HCT116 (cell line): ENCODE results near the gene SHTN1. TPM values are rescaled to one million over a fixed set of nuclear protein-coding genes. Genes with fewer than 3 reads are reported as not detected.
A peak's percentile ranks its signal among the peaks of the same experiment; 100 is the strongest.

ENCODE experiments used
- ATAC-seq: fragments of 200-7000 bp; cut with Tn5 transposase; 2 replicates; pipeline ENCODE4 v1.9.1; 2020; ENCODE audit warnings: mild to moderate bottlenecking, moderate library complexity
- BruUV-seq: library from RNA; stranded (reverse); fragments of 400-500 nt; replicated peaks from 2 replicates; lab custom pipeline; 2021; lab: Mats Ljungman, UMichigan
- CTCF ChIA-PET: fragments of 300-600 bp; sonication (Branson Sonifier 250); formaldehyde crosslinking; loops from one replicate; lab custom pipeline; 2021; ENCODE audit warnings: antibody characterized with exemption; lab: Charles Lee
- POLR2A ChIA-PET: fragments of 300-600, 350-600 bp; sonication (Branson Sonifier 250); formaldehyde crosslinking; loops from one replicate; lab custom pipeline; 2021; ENCODE audit warnings: antibody characterized with exemption; lab: Charles Lee
- RAD21 ChIA-PET, 2 experiments: fragments of 300-600 bp; sonication (Branson Sonifier 250); formaldehyde crosslinking; loops; one replicate each; lab custom pipeline; 2023; ENCODE audit warnings: low total read pairs in 2 of 2; ENCODE audit not compliant: uncharacterized antibody in 2 of 2, unreplicated experiment in 2 of 2, low non-redundant PET in 1 of 2; lab: Charles Lee
- DNase-seq: peaks from one replicate; pipeline ENCODE4 v3.0.0-alpha.2; 2010; ENCODE audit warnings: low read depth, low spot score
- H2AFZ ChIP-seq: fragments of 200-600 bp; shearing (Covaris generic), sonication (generic); 2 replicates; pipeline ENCODE4 v1.6.1; 2017; ENCODE audit warnings: low read depth, mixed run types, mixed read lengths, antibody characterized with exemption, low read length; ENCODE audit not compliant: poor library complexity, severe bottlenecking
- H3K27ac ChIP-seq: 2 replicates; pipeline ENCODE4 v1.5.1; 2012; ENCODE audit warnings: low read depth, low read length
- H3K27me3 ChIP-seq: fragments of 200-600 bp; sonication (generic); 2 replicates; pipeline ENCODE4 v1.6.1; 2016; ENCODE audit warnings: mixed run types, low read length, mixed read lengths; ENCODE audit not compliant: insufficient read depth
- H3K36me3 ChIP-seq, 2 experiments: fragments of 200-500 bp in 1 of 2; fragments of 200-600 bp in 1 of 2; sonication (Bioruptor generic) in 1 of 2; sonication (generic) in 1 of 2; 2 replicates each; pipeline versions ENCODE4 v1.5.1 to v1.6.1; 2014 to 2016; ENCODE audit warnings: low read length in 2 of 2, inconsistent platforms in 1 of 2, mixed read lengths in 1 of 2, mixed run types in 1 of 2; ENCODE audit not compliant: insufficient read depth in 2 of 2, control insufficient read depth in 1 of 2
- H3K4me1 ChIP-seq, 2 experiments: fragments of 200-600 bp in 1 of 2; sonication (generic) in 1 of 2; 2 replicates each; pipeline versions ENCODE4 v1.5.1 to v1.6.1; 2012 to 2017; ENCODE audit warnings: low read length in 2 of 2, inconsistent platforms in 1 of 2, mild to moderate bottlenecking in 1 of 2, mixed read lengths in 1 of 2, mixed run types in 1 of 2, moderate library complexity in 1 of 2; ENCODE audit not compliant: insufficient read depth in 2 of 2, control insufficient read depth in 1 of 2
- H3K4me2 ChIP-seq: fragments of 200-600 bp; sonication (generic); 2 replicates; pipeline ENCODE4 v1.6.1; 2017; ENCODE audit warnings: mixed run types, low read length, mixed read lengths
- H3K4me3 ChIP-seq, 2 experiments: fragments of 200-600 bp in 1 of 2; sonication (generic) in 1 of 2; replicated peaks in 1 of 2; 2 replicates each; pipeline ENCODE4 v1.5.1; 2011 to 2016; ENCODE audit warnings: low read length in 2 of 2, control low read depth in 1 of 2, low read depth in 1 of 2, mild to moderate bottlenecking in 1 of 2, mixed read lengths in 1 of 2, mixed run types in 1 of 2
- H3K79me2 ChIP-seq: fragments of 200-600 bp; sonication (generic); 2 replicates; pipeline ENCODE4 v1.6.1; 2017; ENCODE audit warnings: mild to moderate bottlenecking, mixed run types, low read length, moderate library complexity, mixed read lengths; ENCODE audit not compliant: insufficient read depth
- H3K9ac ChIP-seq: fragments of 200-600 bp; sonication (generic); 2 replicates; pipeline ENCODE4 v1.6.1; 2016; ENCODE audit warnings: low read length, mixed read lengths
- H3K9me2 ChIP-seq: fragments of 200-600 bp; sonication (generic), shearing (Covaris generic); 2 replicates; pipeline ENCODE4 v1.6.1; 2017; ENCODE audit warnings: mixed run types, mild to moderate bottlenecking, moderate library complexity; ENCODE audit not compliant: insufficient read depth
- H3K9me3 ChIP-seq, 2 experiments: fragments of 200-500 bp in 1 of 2; fragments of 200-600 bp in 1 of 2; sonication (Bioruptor generic) in 1 of 2; sonication (generic) in 1 of 2; 2 replicates each; pipeline ENCODE4 v1.6.1; 2014 to 2017; ENCODE audit warnings: low read length in 2 of 2, mixed read lengths in 2 of 2, inconsistent platforms in 1 of 2, low read depth in 1 of 2, mild to moderate bottlenecking in 1 of 2, mixed run types in 1 of 2, moderate library complexity in 1 of 2; ENCODE audit not compliant: control insufficient read depth in 1 of 2, insufficient read depth in 1 of 2
- H4K20me1 ChIP-seq: fragments of 200-600 bp; sonication (generic), shearing (Covaris generic); 2 replicates; pipeline ENCODE4 v1.6.1; 2017; ENCODE audit warnings: mixed run types, mild to moderate bottlenecking, moderate library complexity; ENCODE audit not compliant: insufficient read depth
- CBX3 ChIP-seq: IDR thresholded peaks from 2 replicates; pipeline ENCODE4 v1.6.1; 2012; ENCODE audit warnings: low read depth
- CEBPB ChIP-seq: IDR thresholded peaks from 2 replicates; pipeline ENCODE4 v1.6.1; 2012; ENCODE audit warnings: low read depth
- EGR1 ChIP-seq: IDR thresholded peaks from 2 replicates; pipeline ENCODE4 v1.6.1; 2012; ENCODE audit warnings: low read depth
- FOSL1 ChIP-seq: IDR thresholded peaks from 2 replicates; pipeline ENCODE4 v1.6.1; 2012; ENCODE audit warnings: low read depth
- JUND ChIP-seq: IDR thresholded peaks from 2 replicates; pipeline ENCODE4 v1.6.1; 2012
- POLR2A ChIP-seq: IDR thresholded peaks from 2 replicates; pipeline ENCODE4 v1.7.0; 2011; ENCODE audit warnings: borderline replicate concordance; ENCODE audit not compliant: insufficient read depth, insufficient read length; ENCODE audit errors: extremely low read depth
- POLR2AphosphoS5 ChIP-seq: IDR thresholded peaks from 2 replicates; pipeline ENCODE4 v1.6.1; 2011; ENCODE audit warnings: mild to moderate bottlenecking, low read depth, low read length, moderate library complexity
- SIN3A ChIP-seq: IDR thresholded peaks from 2 replicates; pipeline ENCODE4 v1.6.1; 2012; ENCODE audit warnings: low read depth
- SP1 ChIP-seq: IDR thresholded peaks from 2 replicates; pipeline ENCODE4 v1.6.1; 2012; ENCODE audit warnings: low read depth
- SRF ChIP-seq: IDR thresholded peaks from 2 replicates; pipeline ENCODE4 v1.6.1; 2012; ENCODE audit warnings: low read depth
- TCF7L2 ChIP-seq: IDR thresholded peaks from 2 replicates; pipeline ENCODE4 v1.7.0; 2011; ENCODE audit warnings: borderline replicate concordance, inconsistent platforms; ENCODE audit not compliant: insufficient read depth, insufficient read length; ENCODE audit errors: extremely low read depth
- YY1 ChIP-seq: IDR thresholded peaks from 2 replicates; pipeline ENCODE4 v1.6.1; 2011; ENCODE audit warnings: low read length, low read depth, moderate library complexity, mild to moderate bottlenecking; ENCODE audit not compliant: insufficient replicate concordance; ENCODE audit errors: extremely low read depth
- ZFX ChIP-seq: fragments of 450-650 bp; IDR thresholded peaks from 2 replicates; pipeline ENCODE4 v1.6.1; 2017
- intact Hi-C: fragments of 100-400 bp; cut with micrococcal nuclease; formaldehyde crosslinking; loops from 2 replicates; pipeline ENCODE4 v1.10.0; 2022
- total RNA-seq: library from RNA; stranded (reverse); gene quantifications from one replicate; pipeline ENCODE4 v1.2.1, GENCODE V29; 2021; ENCODE audit not compliant: unreplicated experiment
- TF ChIP-seq, protein P1 (sequence below): IDR thresholded peaks from 2 replicates; pipeline ENCODE4 v1.6.1; 2012
- TF ChIP-seq, protein P2 (sequence below): IDR thresholded peaks from 2 replicates; pipeline ENCODE4 v1.6.1; 2011; ENCODE audit warnings: mild to moderate bottlenecking, low read length, moderate library complexity; ENCODE audit not compliant: insufficient replicate concordance; ENCODE audit errors: extremely low read depth

SHTN1 gene
- total RNA-seq, 1 experiment from 2014 or later: 64.0 TPM

DNA sequence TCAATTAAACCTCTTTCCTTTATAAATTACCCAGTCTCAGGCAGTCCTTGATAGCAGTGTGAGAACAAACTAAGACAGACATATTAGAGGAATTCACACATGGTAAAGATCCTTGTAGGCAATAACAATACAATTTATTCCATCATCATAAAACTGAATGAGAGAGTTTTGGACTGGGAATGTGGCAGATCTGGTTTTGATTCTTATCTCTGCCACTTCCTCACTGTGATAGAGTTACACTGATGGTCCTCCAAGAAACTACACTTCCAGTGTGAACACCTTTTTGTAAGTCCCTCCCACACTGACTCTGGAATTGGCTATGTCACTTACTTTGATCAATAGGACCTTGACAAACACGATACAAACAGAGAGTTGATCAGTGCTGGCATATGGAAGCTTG is 152.7 kb downstream of the SHTN1 start (continued):
- TF ChIP-seq CEBPB (no peak), SRF (no peak)

DNA sequence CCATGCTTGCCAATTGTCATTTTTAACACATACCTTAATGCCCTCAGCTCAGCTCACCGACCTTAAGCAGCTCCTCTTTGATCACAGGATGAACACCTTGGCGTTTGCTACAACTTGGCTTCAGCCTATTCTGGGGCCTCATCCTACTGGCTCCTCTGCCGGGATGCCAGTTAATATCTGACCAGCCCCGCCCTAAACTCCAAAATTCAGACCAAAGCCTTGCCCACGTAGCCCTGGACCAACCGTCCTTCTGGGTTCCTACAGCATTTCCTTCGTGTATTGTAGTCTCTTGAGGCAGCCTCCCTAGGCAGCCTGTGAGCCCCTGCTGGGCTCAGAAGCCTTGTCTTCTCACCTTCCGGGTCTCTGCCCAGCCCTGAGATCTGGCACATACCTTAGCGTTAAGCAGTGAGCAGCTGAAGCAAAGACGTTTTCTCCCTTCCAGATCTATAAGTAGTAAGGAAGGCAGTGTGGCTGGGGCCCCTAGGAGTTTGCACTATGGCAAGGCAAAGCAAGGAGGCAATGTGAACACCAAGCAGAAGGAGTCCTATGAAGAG is 154.9 kb downstream of the SHTN1 start:
- Histone ChIP-seq H3K9ac (peak overlapping the region; percentile 93), H3K4me1 (peaks cover 11 to 32% of the 10 kb centered on the region in 2 experiments), H3K9me2 (no peaks in the 10 kb centered on the region), H2AFZ (peak overlapping the region; percentile 3), H3K4me3 (peak overlapping the region; percentile 84 to 88), H4K20me1 (no peaks in the 10 kb centered on the region), H3K27ac (peak overlapping the region; percentile 59)
- ATAC-seq (no peak; the same call in 1 of the 2 replicates), DNase-seq (no peak)
- RAD21 ChIA-PET: interaction anchor here in 1 of 2 experiments (0.6 kb wide), 1 partner anchor 59 kb away, joined by 3 read pairs; no protein-coding TSS in a partner anchor
- intact Hi-C loops: no loop called here
- POLR2A ChIA-PET: interaction anchor here (1.4 kb wide), 1 partner anchor 11 kb away, joined by 3 read pairs; no protein-coding TSS in a partner anchor
- TSS peak; percentile 95 for BruUV-seq
- TF ChIP-seq POLR2A (peak; percentile 24), ZFX (peak; percentile 28), SP1 (no peak)
- TF ChIP-seq, all 23 proteins: peak for 2
- Histone ChIP-seq H3K79me2 (peaks cover 13% of the 10 kb centered on the region; the same call in 1 of the 2 replicates), H3K4me2 (peak overlapping the region; percentile 87), H3K27me3 (no peaks in the 10 kb centered on the region), H3K9me3 (no peaks in the 10 kb centered on the region), H3K36me3 (no peaks in the 10 kb centered on the region)
- CTCF ChIA-PET: no interaction called here

DNA sequence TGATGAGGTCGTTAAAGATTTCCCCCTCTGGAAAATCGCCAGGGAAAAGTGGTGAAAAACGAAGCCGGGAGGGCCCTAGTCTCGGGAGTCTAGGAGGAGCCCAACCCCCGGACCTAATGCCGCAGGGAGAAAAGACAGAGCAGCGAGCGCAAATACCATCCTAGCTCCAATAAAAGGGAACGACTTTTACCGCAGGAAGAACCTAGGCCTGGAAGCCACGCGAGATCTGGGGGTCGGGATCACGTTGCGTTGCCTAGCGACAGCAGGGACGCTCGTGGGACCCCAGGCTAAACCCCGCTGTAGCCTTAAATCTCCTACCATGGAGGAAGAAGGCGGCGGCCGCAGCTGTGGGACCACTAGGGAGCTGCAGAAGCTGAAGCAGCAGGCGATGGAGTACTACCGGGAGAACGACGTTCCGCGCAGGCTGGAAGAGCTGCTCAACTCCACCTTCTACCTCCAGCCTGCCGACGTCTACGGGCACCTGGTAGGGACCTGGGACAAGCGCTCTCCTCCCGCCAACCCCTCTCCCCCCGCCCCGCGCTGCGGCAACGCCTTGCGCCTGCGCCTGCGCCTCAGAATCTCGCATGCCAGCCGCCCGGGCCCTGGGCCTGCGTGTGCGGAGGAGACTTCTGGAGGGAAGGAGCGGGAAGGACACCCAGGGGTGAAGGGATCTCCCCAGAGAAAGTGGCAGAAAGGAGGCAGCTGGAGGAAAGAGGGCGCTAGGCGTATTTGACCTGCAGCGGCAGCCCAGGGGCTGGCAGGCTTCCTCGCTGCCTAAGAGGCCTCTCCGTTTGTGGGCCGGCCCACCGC is 155.5 kb downstream of the SHTN1 start, which contains the start of gene ENO4:
TSS of gene ENO4 (plus strand) at position 252 of the 810 bp plus-strand sequence. CDS start at position 320, 68 bp downstream.
- H3K27ac ChIP-seq: peak within 1 kb of the TSS; percentile 59
- TF ChIP-seq POLR2AphosphoS5 (peak; percentile 86), EGR1 (no peak), TCF7L2 (peak; percentile 26), FOSL1 (no peak), YY1 (peak; percentile 40), JUND (no peak), CBX3 (peak; percentile 68), POLR2A (peak; percentile 83), SIN3A (peak; percentile 96; the same call in 1 of the 2 replicates), ZFX (peak; percentile 96)
- TF ChIP-seq, protein P1, sequence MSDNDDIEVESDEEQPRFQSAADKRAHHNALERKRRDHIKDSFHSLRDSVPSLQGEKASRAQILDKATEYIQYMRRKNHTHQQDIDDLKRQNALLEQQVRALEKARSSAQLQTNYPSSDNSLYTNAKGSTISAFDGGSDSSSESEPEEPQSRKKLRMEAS: peak; percentile 90
- TF ChIP-seq, protein P2, sequence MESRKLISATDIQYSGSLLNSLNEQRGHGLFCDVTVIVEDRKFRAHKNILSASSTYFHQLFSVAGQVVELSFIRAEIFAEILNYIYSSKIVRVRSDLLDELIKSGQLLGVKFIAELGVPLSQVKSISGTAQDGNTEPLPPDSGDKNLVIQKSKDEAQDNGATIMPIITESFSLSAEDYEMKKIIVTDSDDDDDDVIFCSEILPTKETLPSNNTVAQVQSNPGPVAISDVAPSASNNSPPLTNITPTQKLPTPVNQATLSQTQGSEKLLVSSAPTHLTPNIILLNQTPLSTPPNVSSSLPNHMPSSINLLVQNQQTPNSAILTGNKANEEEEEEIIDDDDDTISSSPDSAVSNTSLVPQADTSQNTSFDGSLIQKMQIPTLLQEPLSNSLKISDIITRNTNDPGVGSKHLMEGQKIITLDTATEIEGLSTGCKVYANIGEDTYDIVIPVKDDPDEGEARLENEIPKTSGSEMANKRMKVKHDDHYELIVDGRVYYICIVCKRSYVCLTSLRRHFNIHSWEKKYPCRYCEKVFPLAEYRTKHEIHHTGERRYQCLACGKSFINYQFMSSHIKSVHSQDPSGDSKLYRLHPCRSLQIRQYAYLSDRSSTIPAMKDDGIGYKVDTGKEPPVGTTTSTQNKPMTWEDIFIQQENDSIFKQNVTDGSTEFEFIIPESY: peak; percentile 96
- TF ChIP-seq, all 23 proteins: peak for 9
- H3K4me3 ChIP-seq: peak within 1 kb of the TSS; percentile 84 to 88
- no peaks in the 10 kb centered on the region for H3K9me3 ChIP-seq
- ATAC-seq: peak; percentile 93
- peaks cover 13% of the 10 kb centered on the region; the same call in 1 of the 2 replicates for H3K79me2 ChIP-seq
- peak; percentile 90 for DNase-seq
- CTCF ChIA-PET: no interaction called here
- H3K9ac ChIP-seq: peak within 1 kb of the TSS; percentile 93
- H3K27me3 ChIP-seq: no peaks in the 10 kb centered on the region
- RAD21 ChIA-PET: interaction anchor here in 1 of 2 experiments (0.6 to 0.8 kb wide), 2 partner anchors 53 to 58 kb away, joined by 3 read pairs; no protein-coding TSS in a partner anchor
- H3K4me2 ChIP-seq: peak within 1 kb of the TSS; percentile 87
- no peaks in the 10 kb centered on the region for H3K9me2 ChIP-seq
- POLR2A ChIA-PET: interaction anchor here (1.0 to 1.4 kb wide), 2 partner anchors 10 to 158 kb away, joined by 3 read pairs; no protein-coding TSS in a partner anchor
- TSS peak; percentile 85 for BruUV-seq
- H4K20me1 ChIP-seq: no peaks in the 10 kb centered on the region
- peaks cover 11 to 32% of the 10 kb centered on the region in 2 experiments for H3K4me1 ChIP-seq
- peak within 1 kb of the TSS; percentile 92 for H2AFZ ChIP-seq
- no peaks in the 10 kb centered on the region for H3K36me3 ChIP-seq
- intact Hi-C loops: loop anchor here (2.0 kb wide), 1 partner anchor 225 kb away; no protein-coding TSS in a partner anchor
